WTC11 (cell line): Measurements from ENCODE around the gene PARK7. TPM values are rescaled to one million over a fixed set of nuclear protein-coding genes. Genes with fewer than 3 reads are reported as not detected.

Experiments
- ATAC-seq: fragments of 200-7000 bp; cut with Tn5 transposase; 2 replicates; pipeline ENCODE4 v1.10.0; 2021; ENCODE audit warnings: mild to moderate bottlenecking, moderate library complexity
- CTCF ChIA-PET: fragments of 300-600 bp; sonication (Branson Sonifier 250); formaldehyde crosslinking; loops from one replicate; lab custom pipeline; 2021; ENCODE audit warnings: antibody characterized with exemption; lab: Charles Lee
- POLR2A ChIA-PET: fragments of 350-600 bp; sonication (Branson Sonifier 250); formaldehyde crosslinking; loops from one replicate; lab custom pipeline; 2021; ENCODE audit warnings: antibody characterized with exemption; lab: Charles Lee
- DNase-seq: peaks from one replicate; pipeline ENCODE4 v3.0.0; 2021; ENCODE audit warnings: low spot score
- H3K27ac Mint-ChIP-seq: 2 replicates; pipeline ENCODE4 v1.8.0; 2021; ENCODE audit warnings: mixed read lengths
- H3K27me3 Mint-ChIP-seq: 2 replicates; pipeline ENCODE4 v1.8.0; 2021; ENCODE audit warnings: low read depth, mild to moderate bottlenecking, moderate library complexity, mixed read lengths
- H3K36me3 Mint-ChIP-seq: 2 replicates; pipeline ENCODE4 v1.8.0; 2021; ENCODE audit warnings: mixed read lengths
- H3K4me1 Mint-ChIP-seq: 2 replicates; pipeline ENCODE4 v1.8.0; 2022; ENCODE audit warnings: mixed read lengths
- H3K4me3 Mint-ChIP-seq: 2 replicates; pipeline ENCODE4 v1.8.0; 2021; ENCODE audit warnings: mild to moderate bottlenecking, moderate library complexity, mixed read lengths
- H3K9me3 Mint-ChIP-seq: 2 replicates; pipeline ENCODE4 v1.8.0; 2021; ENCODE audit warnings: mixed read lengths
- CREB1 ChIP-seq: sonication (generic); formaldehyde crosslinking; IDR thresholded peaks from 2 replicates; pipeline ENCODE4 v1.8.0; 2023; ENCODE audit warnings: mild to moderate bottlenecking, missing genetic modification reagents
- EMX1 ChIP-seq: fragments of 250-450 bp; sonication (Bioruptor Pico); IDR thresholded peaks from 2 replicates; pipeline ENCODE4 v1.8.0; 2021; ENCODE audit warnings: mild to moderate bottlenecking
- NFE2L1 ChIP-seq: sonication (generic); formaldehyde crosslinking; IDR thresholded peaks from 2 replicates; pipeline ENCODE4 v1.8.1; 2023; ENCODE audit warnings: missing genetic modification reagents
- NR2C2 ChIP-seq: sonication (generic); formaldehyde crosslinking; IDR thresholded peaks from 2 replicates; pipeline ENCODE4 v1.8.0; 2022; ENCODE audit warnings: mild to moderate bottlenecking, missing genetic modification reagents
- SOX15 ChIP-seq: fragments of 250-450 bp; sonication (Bioruptor Pico); IDR thresholded peaks from 2 replicates; pipeline ENCODE4 v1.9.0; 2021; ENCODE audit warnings: mild to moderate bottlenecking
- TEAD1 ChIP-seq: sonication (generic); formaldehyde crosslinking; IDR thresholded peaks from 2 replicates; pipeline ENCODE4 v1.8.0; 2022; ENCODE audit warnings: mild to moderate bottlenecking, missing genetic modification reagents
- ZNF396 ChIP-seq: fragments of 250-450 bp; sonication (Bioruptor Pico); IDR thresholded peaks from 2 replicates; pipeline ENCODE4 v1.8.0; 2021; ENCODE audit warnings: mild to moderate bottlenecking, moderate library complexity, borderline replicate concordance
- ZNF423 ChIP-seq: fragments of 250-450 bp; sonication (Bioruptor Pico); IDR thresholded peaks from 2 replicates; pipeline ENCODE4 v2.1.2; 2022; ENCODE audit warnings: mild to moderate bottlenecking, moderate library complexity
- total RNA-seq: library from RNA; stranded (reverse); gene quantifications from 3 replicates; pipeline ENCODE4 v1.2.3, GENCODE V29; 2021
- TF ChIP-seq, protein P1 (sequence below): sonication (generic); formaldehyde crosslinking; IDR thresholded peaks from 2 replicates; pipeline ENCODE4 v1.8.1; 2023; ENCODE audit warnings: mild to moderate bottlenecking, missing genetic modification reagents
- TF ChIP-seq, protein P2 (sequence below): sonication (generic); formaldehyde crosslinking; IDR thresholded peaks from 2 replicates; pipeline ENCODE4 v1.8.1; 2023; ENCODE audit warnings: mild to moderate bottlenecking, missing genetic modification reagents, borderline replicate concordance
- TF ChIP-seq, protein P3 (sequence below): sonication (generic); formaldehyde crosslinking; IDR thresholded peaks from 2 replicates; pipeline ENCODE4 v1.8.1; 2023; ENCODE audit warnings: mild to moderate bottlenecking, missing genetic modification reagents, moderate library complexity
- TF ChIP-seq, protein P4 (sequence below): sonication (generic); formaldehyde crosslinking; conservative IDR thresholded peaks from 2 replicates; pipeline ENCODE4 v1.8.1; 2022; ENCODE audit warnings: mild to moderate bottlenecking, missing genetic modification reagents
- TF ChIP-seq, protein P5 (sequence below): sonication (generic); formaldehyde crosslinking; IDR thresholded peaks from 2 replicates; pipeline ENCODE4 v1.8.1; 2022; ENCODE audit warnings: low read depth, mild to moderate bottlenecking, moderate library complexity, missing genetic modification reagents, borderline replicate concordance
- TF ChIP-seq, protein P6 (sequence below): fragments of 250-450 bp; sonication (Bioruptor Pico); IDR thresholded peaks from 2 replicates; pipeline ENCODE4 v2.1.2; 2022; ENCODE audit warnings: mild to moderate bottlenecking, moderate library complexity
- TF ChIP-seq, protein P7 (sequence below): sonication (generic); formaldehyde crosslinking; conservative IDR thresholded peaks from 2 replicates; pipeline ENCODE4 v1.8.1; 2023; ENCODE audit warnings: mild to moderate bottlenecking, low read depth, missing genetic modification reagents, moderate library complexity
- TF ChIP-seq, protein P8 (sequence below): sonication (generic); formaldehyde crosslinking; IDR thresholded peaks from 2 replicates; pipeline ENCODE4 v1.8.0; 2023; ENCODE audit warnings: missing genetic modification reagents, mild to moderate bottlenecking, borderline replicate concordance

Gene PARK7
- total RNA-seq, 1 experiment from 2014 or later = 337 TPM

DNA sequence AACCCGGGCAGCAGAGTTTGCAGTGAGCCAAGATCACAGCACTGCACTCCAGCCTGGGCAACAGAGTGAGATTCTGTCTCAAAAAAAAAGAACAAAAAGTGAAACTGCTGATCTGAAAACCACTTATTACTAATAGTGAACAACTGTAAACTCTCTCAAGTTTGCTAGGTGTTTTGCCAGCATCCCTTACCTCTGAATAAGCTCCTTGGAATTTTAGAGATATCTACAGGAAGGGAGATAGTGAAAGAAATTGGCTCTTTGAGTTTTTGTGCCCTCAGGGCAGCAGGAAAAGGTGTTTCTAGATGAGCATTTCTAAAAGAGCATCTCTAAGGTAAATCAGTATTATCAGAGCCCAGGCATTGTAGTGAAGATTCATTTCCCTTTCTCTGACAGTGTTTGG lies 27.1 kb downstream of the PARK7 start (continued):
- TF ChIP-seq, protein P1, sequence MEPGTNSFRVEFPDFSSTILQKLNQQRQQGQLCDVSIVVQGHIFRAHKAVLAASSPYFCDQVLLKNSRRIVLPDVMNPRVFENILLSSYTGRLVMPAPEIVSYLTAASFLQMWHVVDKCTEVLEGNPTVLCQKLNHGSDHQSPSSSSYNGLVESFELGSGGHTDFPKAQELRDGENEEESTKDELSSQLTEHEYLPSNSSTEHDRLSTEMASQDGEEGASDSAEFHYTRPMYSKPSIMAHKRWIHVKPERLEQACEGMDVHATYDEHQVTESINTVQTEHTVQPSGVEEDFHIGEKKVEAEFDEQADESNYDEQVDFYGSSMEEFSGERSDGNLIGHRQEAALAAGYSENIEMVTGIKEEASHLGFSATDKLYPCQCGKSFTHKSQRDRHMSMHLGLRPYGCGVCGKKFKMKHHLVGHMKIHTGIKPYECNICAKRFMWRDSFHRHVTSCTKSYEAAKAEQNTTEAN (CRISPR knock-in tag) = no peak
- TF ChIP-seq TEAD1 (CRISPR knock-in tag) (no peak), ZNF423 (no peak), CREB1 (CRISPR knock-in tag) (no peak)
- TF ChIP-seq, protein P2, sequence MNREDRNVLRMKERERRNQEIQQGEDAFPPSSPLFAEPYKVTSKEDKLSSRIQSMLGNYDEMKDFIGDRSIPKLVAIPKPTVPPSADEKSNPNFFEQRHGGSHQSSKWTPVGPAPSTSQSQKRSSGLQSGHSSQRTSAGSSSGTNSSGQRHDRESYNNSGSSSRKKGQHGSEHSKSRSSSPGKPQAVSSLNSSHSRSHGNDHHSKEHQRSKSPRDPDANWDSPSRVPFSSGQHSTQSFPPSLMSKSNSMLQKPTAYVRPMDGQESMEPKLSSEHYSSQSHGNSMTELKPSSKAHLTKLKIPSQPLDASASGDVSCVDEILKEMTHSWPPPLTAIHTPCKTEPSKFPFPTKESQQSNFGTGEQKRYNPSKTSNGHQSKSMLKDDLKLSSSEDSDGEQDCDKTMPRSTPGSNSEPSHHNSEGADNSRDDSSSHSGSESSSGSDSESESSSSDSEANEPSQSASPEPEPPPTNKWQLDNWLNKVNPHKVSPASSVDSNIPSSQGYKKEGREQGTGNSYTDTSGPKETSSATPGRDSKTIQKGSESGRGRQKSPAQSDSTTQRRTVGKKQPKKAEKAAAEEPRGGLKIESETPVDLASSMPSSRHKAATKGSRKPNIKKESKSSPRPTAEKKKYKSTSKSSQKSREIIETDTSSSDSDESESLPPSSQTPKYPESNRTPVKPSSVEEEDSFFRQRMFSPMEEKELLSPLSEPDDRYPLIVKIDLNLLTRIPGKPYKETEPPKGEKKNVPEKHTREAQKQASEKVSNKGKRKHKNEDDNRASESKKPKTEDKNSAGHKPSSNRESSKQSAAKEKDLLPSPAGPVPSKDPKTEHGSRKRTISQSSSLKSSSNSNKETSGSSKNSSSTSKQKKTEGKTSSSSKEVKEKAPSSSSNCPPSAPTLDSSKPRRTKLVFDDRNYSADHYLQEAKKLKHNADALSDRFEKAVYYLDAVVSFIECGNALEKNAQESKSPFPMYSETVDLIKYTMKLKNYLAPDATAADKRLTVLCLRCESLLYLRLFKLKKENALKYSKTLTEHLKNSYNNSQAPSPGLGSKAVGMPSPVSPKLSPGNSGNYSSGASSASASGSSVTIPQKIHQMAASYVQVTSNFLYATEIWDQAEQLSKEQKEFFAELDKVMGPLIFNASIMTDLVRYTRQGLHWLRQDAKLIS (CRISPR knock-in tag) = no peak
- TF ChIP-seq, protein P3, sequence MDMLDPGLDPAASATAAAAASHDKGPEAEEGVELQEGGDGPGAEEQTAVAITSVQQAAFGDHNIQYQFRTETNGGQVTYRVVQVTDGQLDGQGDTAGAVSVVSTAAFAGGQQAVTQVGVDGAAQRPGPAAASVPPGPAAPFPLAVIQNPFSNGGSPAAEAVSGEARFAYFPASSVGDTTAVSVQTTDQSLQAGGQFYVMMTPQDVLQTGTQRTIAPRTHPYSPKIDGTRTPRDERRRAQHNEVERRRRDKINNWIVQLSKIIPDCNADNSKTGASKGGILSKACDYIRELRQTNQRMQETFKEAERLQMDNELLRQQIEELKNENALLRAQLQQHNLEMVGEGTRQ = no peak

DNA sequence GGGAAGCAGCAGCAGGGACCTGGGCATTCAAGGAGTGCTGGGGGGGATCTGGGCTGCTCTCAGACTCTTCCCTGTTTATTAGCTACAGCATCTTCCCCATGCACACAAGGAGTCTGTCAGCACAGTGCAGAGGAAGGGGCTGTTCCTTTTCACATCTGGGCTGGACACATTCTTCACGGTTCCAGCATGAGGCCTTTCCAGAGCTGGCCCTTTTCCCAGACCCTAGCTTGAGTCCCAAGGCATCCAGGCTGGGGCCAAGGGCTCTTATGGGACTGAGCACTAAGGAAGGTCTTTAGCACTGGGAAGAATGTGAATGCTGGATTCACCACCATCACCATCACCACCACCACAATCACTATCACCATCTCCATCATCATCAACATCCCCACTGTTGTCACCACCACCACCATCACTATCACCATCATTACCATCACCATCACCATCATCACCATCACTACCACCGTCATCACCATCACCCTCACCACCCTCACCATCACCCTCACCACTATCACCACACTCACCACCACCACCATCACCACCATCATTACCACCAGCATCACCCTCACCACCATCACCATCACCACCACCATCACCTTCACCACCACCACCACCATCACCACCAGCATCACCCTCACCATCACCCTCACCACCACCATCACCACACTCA lies 28.4 kb downstream of the PARK7 start:
- DNase-seq (no peak), ATAC-seq (no peak)
- no peak overlapping the region for H3K4me3 Mint-ChIP-seq
- peaks cover 9% of the 10 kb centered on the region for H3K9me3 Mint-ChIP-seq
- no peaks in the 10 kb centered on the region for H3K27me3 Mint-ChIP-seq
- H3K36me3 Mint-ChIP-seq = peaks cover 25% of the 10 kb centered on the region
- ChIA-PET POLR2A (interaction anchor here (0.6 kb wide), 1 partner anchor 876 kb away, joined by 3 read pairs; no protein-coding TSS in a partner anchor), CTCF (interaction anchor here (2.5 to 2.6 kb wide), 3 partner anchors 25 to 325 kb away, joined by 7 to 24 read pairs (median 9); no protein-coding TSS in a partner anchor)
- H3K27ac Mint-ChIP-seq = no peak overlapping the region
- H3K4me1 Mint-ChIP-seq = peaks cover 30% of the 10 kb centered on the region
- TF ChIP-seq ZNF396 = no peak
- TF ChIP-seq, protein P4, sequence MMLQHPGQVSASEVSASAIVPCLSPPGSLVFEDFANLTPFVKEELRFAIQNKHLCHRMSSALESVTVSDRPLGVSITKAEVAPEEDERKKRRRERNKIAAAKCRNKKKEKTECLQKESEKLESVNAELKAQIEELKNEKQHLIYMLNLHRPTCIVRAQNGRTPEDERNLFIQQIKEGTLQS = no peak
- no peak for TF ChIP-seq EMX1
- TF ChIP-seq, protein P5, sequence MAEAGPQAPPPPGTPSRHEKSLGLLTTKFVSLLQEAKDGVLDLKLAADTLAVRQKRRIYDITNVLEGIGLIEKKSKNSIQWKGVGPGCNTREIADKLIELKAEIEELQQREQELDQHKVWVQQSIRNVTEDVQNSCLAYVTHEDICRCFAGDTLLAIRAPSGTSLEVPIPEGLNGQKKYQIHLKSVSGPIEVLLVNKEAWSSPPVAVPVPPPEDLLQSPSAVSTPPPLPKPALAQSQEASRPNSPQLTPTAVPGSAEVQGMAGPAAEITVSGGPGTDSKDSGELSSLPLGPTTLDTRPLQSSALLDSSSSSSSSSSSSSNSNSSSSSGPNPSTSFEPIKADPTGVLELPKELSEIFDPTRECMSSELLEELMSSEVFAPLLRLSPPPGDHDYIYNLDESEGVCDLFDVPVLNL (CRISPR knock-in tag) = no peak
- no peak for TF ChIP-seq NR2C2
- TF ChIP-seq, protein P6, sequence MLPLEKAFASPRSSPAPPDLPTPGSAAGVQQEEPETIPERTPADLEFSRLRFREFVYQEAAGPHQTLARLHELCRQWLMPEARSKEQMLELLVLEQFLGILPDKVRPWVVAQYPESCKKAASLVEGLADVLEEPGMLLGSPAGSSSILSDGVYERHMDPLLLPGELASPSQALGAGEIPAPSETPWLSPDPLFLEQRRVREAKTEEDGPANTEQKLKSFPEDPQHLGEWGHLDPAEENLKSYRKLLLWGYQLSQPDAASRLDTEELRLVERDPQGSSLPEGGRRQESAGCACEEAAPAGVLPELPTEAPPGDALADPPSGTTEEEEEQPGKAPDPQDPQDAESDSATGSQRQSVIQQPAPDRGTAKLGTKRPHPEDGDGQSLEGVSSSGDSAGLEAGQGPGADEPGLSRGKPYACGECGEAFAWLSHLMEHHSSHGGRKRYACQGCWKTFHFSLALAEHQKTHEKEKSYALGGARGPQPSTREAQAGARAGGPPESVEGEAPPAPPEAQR (CRISPR knock-in tag) = no peak
- TF ChIP-seq, protein P7, sequence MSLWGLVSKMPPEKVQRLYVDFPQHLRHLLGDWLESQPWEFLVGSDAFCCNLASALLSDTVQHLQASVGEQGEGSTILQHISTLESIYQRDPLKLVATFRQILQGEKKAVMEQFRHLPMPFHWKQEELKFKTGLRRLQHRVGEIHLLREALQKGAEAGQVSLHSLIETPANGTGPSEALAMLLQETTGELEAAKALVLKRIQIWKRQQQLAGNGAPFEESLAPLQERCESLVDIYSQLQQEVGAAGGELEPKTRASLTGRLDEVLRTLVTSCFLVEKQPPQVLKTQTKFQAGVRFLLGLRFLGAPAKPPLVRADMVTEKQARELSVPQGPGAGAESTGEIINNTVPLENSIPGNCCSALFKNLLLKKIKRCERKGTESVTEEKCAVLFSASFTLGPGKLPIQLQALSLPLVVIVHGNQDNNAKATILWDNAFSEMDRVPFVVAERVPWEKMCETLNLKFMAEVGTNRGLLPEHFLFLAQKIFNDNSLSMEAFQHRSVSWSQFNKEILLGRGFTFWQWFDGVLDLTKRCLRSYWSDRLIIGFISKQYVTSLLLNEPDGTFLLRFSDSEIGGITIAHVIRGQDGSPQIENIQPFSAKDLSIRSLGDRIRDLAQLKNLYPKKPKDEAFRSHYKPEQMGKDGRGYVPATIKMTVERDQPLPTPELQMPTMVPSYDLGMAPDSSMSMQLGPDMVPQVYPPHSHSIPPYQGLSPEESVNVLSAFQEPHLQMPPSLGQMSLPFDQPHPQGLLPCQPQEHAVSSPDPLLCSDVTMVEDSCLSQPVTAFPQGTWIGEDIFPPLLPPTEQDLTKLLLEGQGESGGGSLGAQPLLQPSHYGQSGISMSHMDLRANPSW (CRISPR knock-in tag) = no peak
- TF ChIP-seq, protein P8, sequence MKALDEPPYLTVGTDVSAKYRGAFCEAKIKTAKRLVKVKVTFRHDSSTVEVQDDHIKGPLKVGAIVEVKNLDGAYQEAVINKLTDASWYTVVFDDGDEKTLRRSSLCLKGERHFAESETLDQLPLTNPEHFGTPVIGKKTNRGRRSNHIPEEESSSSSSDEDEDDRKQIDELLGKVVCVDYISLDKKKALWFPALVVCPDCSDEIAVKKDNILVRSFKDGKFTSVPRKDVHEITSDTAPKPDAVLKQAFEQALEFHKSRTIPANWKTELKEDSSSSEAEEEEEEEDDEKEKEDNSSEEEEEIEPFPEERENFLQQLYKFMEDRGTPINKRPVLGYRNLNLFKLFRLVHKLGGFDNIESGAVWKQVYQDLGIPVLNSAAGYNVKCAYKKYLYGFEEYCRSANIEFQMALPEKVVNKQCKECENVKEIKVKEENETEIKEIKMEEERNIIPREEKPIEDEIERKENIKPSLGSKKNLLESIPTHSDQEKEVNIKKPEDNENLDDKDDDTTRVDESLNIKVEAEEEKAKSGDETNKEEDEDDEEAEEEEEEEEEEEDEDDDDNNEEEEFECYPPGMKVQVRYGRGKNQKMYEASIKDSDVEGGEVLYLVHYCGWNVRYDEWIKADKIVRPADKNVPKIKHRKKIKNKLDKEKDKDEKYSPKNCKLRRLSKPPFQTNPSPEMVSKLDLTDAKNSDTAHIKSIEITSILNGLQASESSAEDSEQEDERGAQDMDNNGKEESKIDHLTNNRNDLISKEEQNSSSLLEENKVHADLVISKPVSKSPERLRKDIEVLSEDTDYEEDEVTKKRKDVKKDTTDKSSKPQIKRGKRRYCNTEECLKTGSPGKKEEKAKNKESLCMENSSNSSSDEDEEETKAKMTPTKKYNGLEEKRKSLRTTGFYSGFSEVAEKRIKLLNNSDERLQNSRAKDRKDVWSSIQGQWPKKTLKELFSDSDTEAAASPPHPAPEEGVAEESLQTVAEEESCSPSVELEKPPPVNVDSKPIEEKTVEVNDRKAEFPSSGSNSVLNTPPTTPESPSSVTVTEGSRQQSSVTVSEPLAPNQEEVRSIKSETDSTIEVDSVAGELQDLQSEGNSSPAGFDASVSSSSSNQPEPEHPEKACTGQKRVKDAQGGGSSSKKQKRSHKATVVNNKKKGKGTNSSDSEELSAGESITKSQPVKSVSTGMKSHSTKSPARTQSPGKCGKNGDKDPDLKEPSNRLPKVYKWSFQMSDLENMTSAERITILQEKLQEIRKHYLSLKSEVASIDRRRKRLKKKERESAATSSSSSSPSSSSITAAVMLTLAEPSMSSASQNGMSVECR (CRISPR knock-in tag) = no peak
- TF ChIP-seq, protein P3 = no peak
- TF ChIP-seq NFE2L1 = no peak
- TF ChIP-seq SOX15 (CRISPR knock-in tag) = no peak
